Measurements from ENCODE around the gene FAT2. TPM values are rescaled to one million over a fixed set of nuclear protein-coding genes. Genes with fewer than 3 reads are reported as not detected.

FAT2 gene
- total RNA-seq, 4 donors from 2014 or later, result 0.13 to 5.6 (median 0.62) TPM; not detected in 1

DNA sequence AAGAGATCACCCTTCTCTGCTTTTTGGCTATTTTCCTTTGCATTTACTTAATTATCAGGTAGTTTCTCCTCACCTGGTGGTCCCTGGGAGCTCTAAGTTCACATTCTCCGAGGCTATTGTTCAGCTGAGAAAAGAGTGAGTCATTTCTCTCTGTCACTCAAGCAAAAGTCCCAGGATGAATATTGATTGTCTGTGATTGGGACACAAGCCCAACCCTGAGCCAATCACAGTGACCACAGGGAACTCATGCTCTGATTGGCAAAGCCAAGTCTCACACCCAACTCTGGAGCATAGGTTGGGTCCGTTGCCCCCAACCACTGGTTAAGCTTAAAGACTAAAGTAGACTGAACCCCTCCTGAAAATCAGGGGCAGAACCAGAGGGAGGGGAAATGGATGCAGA is 27.8 kb upstream of the FAT2 start:
- no peak for ATAC-seq
- Histone ChIP-seq H3K9me3 (peaks cover 0 to 6% (median 0%) of the 10 kb centered on the region in 3 donors), H3K36me3 (no peaks in the 10 kb centered on the region), H3K27me3 (peaks cover 47% of the 10 kb centered on the region), H3K27ac (no peak overlapping the region), H3K4me1 (no peaks in the 10 kb centered on the region), H3K4me3 (no peak overlapping the region)
- WGBS, 2 donors (ENCODE audit: low coverage in 1 of 2), result 27 to 100% methylated on average over 1 to 2 of the region's 2 CpGs
- TF ChIP-seq EP300 (IDR thresholded peaks at IDR 0.05), result no peak
- no peak for TF ChIP-seq CTCF (IDR thresholded peaks at IDR 0.05)
- no peak for TF ChIP-seq POLR2AphosphoS5 (IDR thresholded peaks at IDR 0.05)
- TF ChIP-seq POLR2A (IDR thresholded peaks at IDR 0.05), result no peak

GRCh38 chr5:151617841-151618710 is 26.9 kb upstream of the FAT2 start:
- H3K4me3 ChIP-seq, result no peak overlapping the region
- H3K27me3 ChIP-seq, result peaks cover 49% of the 10 kb centered on the region
- H3K27ac ChIP-seq, result no peak overlapping the region
- peaks cover 0 to 6% (median 0%) of the 10 kb centered on the region in 3 donors for H3K9me3 ChIP-seq
- ATAC-seq, result no peak
- no peak for TF ChIP-seq POLR2A (IDR thresholded peaks at IDR 0.05)
- no peak for TF ChIP-seq EP300 (IDR thresholded peaks at IDR 0.05)
- TF ChIP-seq POLR2AphosphoS5 (IDR thresholded peaks at IDR 0.05), result no peak
- no peak for TF ChIP-seq CTCF (IDR thresholded peaks at IDR 0.05)
- H3K4me1 ChIP-seq, result no peaks in the 10 kb centered on the region
- no peaks in the 10 kb centered on the region for H3K36me3 ChIP-seq
- WGBS, 2 donors (ENCODE audit: low coverage in 1 of 2), result 51 to 65% methylated on average over 3 of the region's 3 CpGs

GRCh38 chr5:151617383-151617840 is 26.3 kb upstream of the FAT2 start:
- Histone ChIP-seq H3K4me3 (no peak overlapping the region), H3K27me3 (peaks cover 49% of the 10 kb centered on the region), H3K9me3 (peaks cover 0 to 6% (median 0%) of the 10 kb centered on the region in 3 donors), H3K36me3 (no peaks in the 10 kb centered on the region), H3K27ac (no peak overlapping the region), H3K4me1 (no peaks in the 10 kb centered on the region)
- ATAC-seq, result no peak
- 84 to 87% methylated on average over 3 to 6 of the region's 6 CpGs for WGBS, 2 donors (ENCODE audit: low coverage in 1 of 2)
- no peak for TF ChIP-seq EP300 (IDR thresholded peaks at IDR 0.05)
- TF ChIP-seq CTCF (IDR thresholded peaks at IDR 0.05), result no peak
- TF ChIP-seq POLR2AphosphoS5 (IDR thresholded peaks at IDR 0.05), result no peak
- no peak for TF ChIP-seq POLR2A (IDR thresholded peaks at IDR 0.05)

DNA sequence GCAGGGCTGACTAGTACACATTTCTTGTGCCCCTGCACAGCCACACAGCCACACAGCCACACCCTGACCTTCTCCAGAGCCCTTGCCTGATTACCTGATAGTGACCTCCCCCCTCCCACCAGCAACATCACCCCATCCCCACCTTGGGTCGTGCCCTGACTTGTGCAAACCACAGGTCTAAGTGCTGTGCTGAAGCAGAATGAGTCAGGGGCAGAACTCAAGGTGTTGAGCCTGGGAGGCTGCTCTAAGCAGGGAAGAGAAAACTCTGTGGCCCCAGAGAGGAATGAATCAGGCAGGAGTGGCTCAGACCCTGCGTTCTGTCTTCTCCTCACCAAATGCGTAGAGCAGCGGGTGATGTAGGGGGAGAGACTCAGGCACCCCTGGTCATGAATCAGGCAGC is 24.3 kb upstream of the FAT2 start:
- 70 to 76% methylated on average over 3 of the region's 4 CpGs for WGBS, 2 donors (ENCODE audit: low coverage in 1 of 2)
- TF ChIP-seq EP300 (IDR thresholded peaks at IDR 0.05), result no peak
- no peak for TF ChIP-seq CTCF (IDR thresholded peaks at IDR 0.05)
- no peak for TF ChIP-seq POLR2A (IDR thresholded peaks at IDR 0.05)
- no peak for TF ChIP-seq POLR2AphosphoS5 (IDR thresholded peaks at IDR 0.05)

DNA sequence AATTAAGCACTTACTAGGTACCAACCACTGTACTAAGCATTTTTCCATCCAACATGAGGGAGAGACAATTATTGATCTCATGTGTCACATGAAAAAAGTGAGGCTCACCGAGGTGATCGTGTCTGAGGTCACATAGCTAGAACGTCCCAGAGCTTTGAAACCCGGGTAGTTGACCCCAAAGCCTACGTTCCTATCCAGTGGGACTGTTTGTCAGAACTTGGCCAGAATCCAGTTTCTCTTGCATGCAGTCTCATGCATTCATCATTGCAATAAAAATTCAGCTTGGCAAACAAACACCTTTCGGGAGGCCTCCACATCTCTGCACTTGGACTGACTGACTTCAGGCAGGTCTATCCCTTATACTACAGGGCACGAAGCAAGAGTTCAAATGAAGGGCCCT is 23.4 kb upstream of the FAT2 start:
- Histone ChIP-seq H3K27ac (no peak overlapping the region), H3K36me3 (no peaks in the 10 kb centered on the region), H3K27me3 (peaks cover 26% of the 10 kb centered on the region), H3K4me3 (no peak overlapping the region), H3K9me3 (peaks cover 0 to 6% (median 0%) of the 10 kb centered on the region in 3 donors), H3K4me1 (no peaks in the 10 kb centered on the region)
- TF ChIP-seq CTCF (IDR thresholded peaks at IDR 0.05) (no peak), POLR2A (IDR thresholded peaks at IDR 0.05) (no peak), EP300 (IDR thresholded peaks at IDR 0.05) (no peak), POLR2AphosphoS5 (IDR thresholded peaks at IDR 0.05) (no peak)
- ATAC-seq, result no peak
- WGBS, 2 donors (ENCODE audit: low coverage in 1 of 2), result 12 to 71% methylated on average over 3 to 7 of the region's 7 CpGs

More for the DNA sequence above, 24.3 kb upstream of the FAT2 start:
- H3K27me3 ChIP-seq, result peaks cover 33% of the 10 kb centered on the region
- no peaks in the 10 kb centered on the region for H3K4me1 ChIP-seq
- no peak overlapping the region for H3K4me3 ChIP-seq
- no peaks in the 10 kb centered on the region for H3K36me3 ChIP-seq
- H3K9me3 ChIP-seq, result peaks cover 0 to 6% (median 0%) of the 10 kb centered on the region in 3 donors
- no peak overlapping the region for H3K27ac ChIP-seq
- no peak for ATAC-seq

All from gastroesophageal sphincter (tissue), 4 donors.